ENCODE measurements around the gene FOXC2.

GRCh38 chr16:86604436-86605193 is 38.0 kb downstream of the FOXC2 start:
- no peak for TF ChIP-seq CTCF (conservative IDR thresholded peaks at IDR 0.05 in 1 of 2, IDR thresholded peaks at IDR 0.05 in 1 of 2; ENCODE audit: low read depth in 1 of 2, low read length in 2 of 2)
- TF ChIP-seq EZH2 (IDR thresholded peaks at IDR 0.05; ENCODE audit: low read length, missing control alignments), result no peak
